Hematopoietic multipotent progenitor cell treated with erythropoietin and hydrocortisone succinate and interleukin-3 and kit ligand, for 15 days (in vitro differentiated cells): Measurements from ENCODE around the gene B9D2.
"Not testable (repeated sequence)": the region's sequence is repeated elsewhere in the genome, so short reads cannot be mapped to it uniquely, and the experiment has no call there.

Experiments
- DNase-seq: peaks from one replicate; pipeline ENCODE4 v3.0.0-alpha.2; 2015; ENCODE audit warnings: low spot score

B9D2 gene

GRCh38 chr19:41354343-41354953 lies 9.5 kb downstream of the B9D2 start:
- DNase-seq = no peak

GRCh38 chr19:41353466-41354342 lies 10.2 kb downstream of the B9D2 start, which contains the start of gene TGFB1:
TGFB1 (minus strand) TSS chr19:41353922; CDS start chr19:41353044, 878 bp downstream.
- peak; percentile 70 for DNase-seq

GRCh38 chr19:41352609-41353465 lies 11.1 kb downstream of the B9D2 start:
- peak; percentile 54 for DNase-seq

GRCh38 chr19:41352279-41352608 lies 11.7 kb downstream of the B9D2 start:
- DNase-seq = no peak

- peak; percentile 60 for DNase-seq
Observed at GRCh38 chr19:41351339-41352245, 12.4 kb downstream of the B9D2 start.

GRCh38 chr19:41350735-41351338 lies 13.1 kb downstream of the B9D2 start:
- peak; percentile 39 for DNase-seq

GRCh38 chr19:41346916-41347315 lies 17.0 kb downstream of the B9D2 start:
- not testable (repeated sequence) for DNase-seq

GRCh38 chr19:41344162-41344561 lies 19.8 kb downstream of the B9D2 start:
- no peak for DNase-seq

GRCh38 chr19:41341669-41342490 lies 22.1 kb downstream of the B9D2 start:
- no peak for DNase-seq

GRCh38 chr19:41339936-41340335 lies 24.0 kb downstream of the B9D2 start:
- no peak for DNase-seq

- no peak for DNase-seq
Observed at GRCh38 chr19:41335467-41335866, 28.5 kb downstream of the B9D2 start.

GRCh38 chr19:41334793-41335192 lies 29.2 kb downstream of the B9D2 start:
- no peak for DNase-seq

- no peak for DNase-seq
Observed at GRCh38 chr19:41332468-41332867, 31.5 kb downstream of the B9D2 start.

- DNase-seq = no peak
Observed at GRCh38 chr19:41332000-41332399, 31.9 kb downstream of the B9D2 start.

- DNase-seq = no peak
Observed at GRCh38 chr19:41330946-41331678, 32.8 kb downstream of the B9D2 start.

- DNase-seq = no peak
Observed at GRCh38 chr19:41330481-41330880, 33.5 kb downstream of the B9D2 start.

- DNase-seq = no peak
Observed at GRCh38 chr19:41328842-41329225, 35.1 kb downstream of the B9D2 start.

- no peak for DNase-seq
Observed at GRCh38 chr19:41328157-41328841, 35.6 kb downstream of the B9D2 start.
